ENCODE measurements around the gene SYTL2.

- TF ChIP-seq POLR2A (IDR thresholded peaks at IDR 0.05) (no peak), POLR2AphosphoS5 (IDR thresholded peaks at IDR 0.05) (no peak)
- TF ChIP-seq, protein P1, sequence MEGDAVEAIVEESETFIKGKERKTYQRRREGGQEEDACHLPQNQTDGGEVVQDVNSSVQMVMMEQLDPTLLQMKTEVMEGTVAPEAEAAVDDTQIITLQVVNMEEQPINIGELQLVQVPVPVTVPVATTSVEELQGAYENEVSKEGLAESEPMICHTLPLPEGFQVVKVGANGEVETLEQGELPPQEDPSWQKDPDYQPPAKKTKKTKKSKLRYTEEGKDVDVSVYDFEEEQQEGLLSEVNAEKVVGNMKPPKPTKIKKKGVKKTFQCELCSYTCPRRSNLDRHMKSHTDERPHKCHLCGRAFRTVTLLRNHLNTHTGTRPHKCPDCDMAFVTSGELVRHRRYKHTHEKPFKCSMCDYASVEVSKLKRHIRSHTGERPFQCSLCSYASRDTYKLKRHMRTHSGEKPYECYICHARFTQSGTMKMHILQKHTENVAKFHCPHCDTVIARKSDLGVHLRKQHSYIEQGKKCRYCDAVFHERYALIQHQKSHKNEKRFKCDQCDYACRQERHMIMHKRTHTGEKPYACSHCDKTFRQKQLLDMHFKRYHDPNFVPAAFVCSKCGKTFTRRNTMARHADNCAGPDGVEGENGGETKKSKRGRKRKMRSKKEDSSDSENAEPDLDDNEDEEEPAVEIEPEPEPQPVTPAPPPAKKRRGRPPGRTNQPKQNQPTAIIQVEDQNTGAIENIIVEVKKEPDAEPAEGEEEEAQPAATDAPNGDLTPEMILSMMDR (IDR thresholded peaks at IDR 0.05) = peak; percentile 34 to 39 (median 38)
Observed at GRCh38 chr11:85694385-85694980, 116.5 kb downstream of the SYTL2 start.
